Measurements from ENCODE around the gene CTXN2. TPM values are rescaled to one million over a fixed set of nuclear protein-coding genes. Genes with fewer than 3 reads are reported as not detected.

The CTXN2 gene
- total RNA-seq, 1 experiment from 2014 or later: 0.05 TPM

GRCh38 chr15:48221885-48222284 is 30.4 kb downstream of the CTXN2 start:
- DNase-seq (ENCODE audit: low read depth, low spot score) (no peak), ATAC-seq (no peak)
- H3K9me3 ChIP-seq (ENCODE audit: control insufficient read depth, insufficient read depth, low read depth, low read length): no peaks in the 10 kb centered on the region
- H3K4me1 ChIP-seq (ENCODE audit: control insufficient read depth, insufficient read depth, low read length): no peaks in the 10 kb centered on the region
- no peak overlapping the region for H3K27ac ChIP-seq (ENCODE audit: low read length)
- TF ChIP-seq TCF7L2 (IDR thresholded peaks at IDR 0.05; ENCODE audit: low read depth, low read length): no peak
- no peak for TF ChIP-seq SIN3A (IDR thresholded peaks at IDR 0.05; ENCODE audit: borderline replicate concordance, insufficient read depth, low read depth, low read length)
- no peak for TF ChIP-seq POLR2AphosphoS5 (IDR thresholded peaks at IDR 0.05; ENCODE audit: low read depth, low read length)
- TF ChIP-seq CTCF (IDR thresholded peaks at IDR 0.05): no peak
- no peak for TF ChIP-seq REST (IDR thresholded peaks at IDR 0.05; ENCODE audit: insufficient read depth in 1 of 2, low read depth in 2 of 2, low read length in 1 of 2)
- ChIA-PET CTCF (no interaction called here), POLR2A (no interaction called here)
- no peaks in the 10 kb centered on the region for H3K36me3 ChIP-seq (ENCODE audit: control insufficient read depth, insufficient read depth, low read length)
- peaks cover 11% of the 10 kb centered on the region for H3K27me3 ChIP-seq (ENCODE audit: control insufficient read depth, insufficient read depth, low read length)
- intact Hi-C loops (cut with micrococcal nuclease; ENCODE audit: unreplicated experiment) (no loop called here), in situ Hi-C loops (cut with HindIII; ENCODE audit: low pct_unique_long_range_greater_than_20kb, low sequenced_read_pairs) (no loop called here)
- no TSS peak for BruUV-seq (replicated peaks)
- H3K4me3 ChIP-seq (ENCODE audit: low read depth in 2 of 2, low read length in 2 of 2): no peak overlapping the region

- ATAC-seq: no peak
- in situ Hi-C loops (cut with HindIII; ENCODE audit: low pct_unique_long_range_greater_than_20kb, low sequenced_read_pairs): no loop called here
- intact Hi-C loops (cut with micrococcal nuclease; ENCODE audit: unreplicated experiment): no loop called here
- H3K27me3 ChIP-seq (ENCODE audit: control insufficient read depth, insufficient read depth, low read length): peaks cover 11% of the 10 kb centered on the region
- no peaks in the 10 kb centered on the region for H3K9me3 ChIP-seq (ENCODE audit: control insufficient read depth, insufficient read depth, low read depth, low read length)
- CTCF ChIA-PET: no interaction called here
- TF ChIP-seq CTCF (IDR thresholded peaks at IDR 0.05) (no peak), REST (IDR thresholded peaks at IDR 0.05; ENCODE audit: insufficient read depth in 1 of 2, low read depth in 2 of 2, low read length in 1 of 2) (no peak), SIN3A (IDR thresholded peaks at IDR 0.05; ENCODE audit: borderline replicate concordance, insufficient read depth, low read depth, low read length) (no peak), POLR2AphosphoS5 (IDR thresholded peaks at IDR 0.05; ENCODE audit: low read depth, low read length) (no peak), TCF7L2 (IDR thresholded peaks at IDR 0.05; ENCODE audit: low read depth, low read length) (no peak)
- H3K36me3 ChIP-seq (ENCODE audit: control insufficient read depth, insufficient read depth, low read length): no peaks in the 10 kb centered on the region
- no TSS peak for BruUV-seq (replicated peaks)
- no peaks in the 10 kb centered on the region for H3K4me1 ChIP-seq (ENCODE audit: control insufficient read depth, insufficient read depth, low read length)
- POLR2A ChIA-PET: no interaction called here
- DNase-seq (ENCODE audit: low read depth, low spot score): no peak
- no peak overlapping the region for H3K4me3 ChIP-seq (ENCODE audit: low read depth in 2 of 2, low read length in 2 of 2)
- no peak overlapping the region for H3K27ac ChIP-seq (ENCODE audit: low read length)
Measured at GRCh38 chr15:48222627-48223026, 31.2 kb downstream of the CTXN2 start.

Measured in Panc1 (cell line).